GM12878 (cell line): ENCODE results near the gene SENP3. TPM values are rescaled to one million over a fixed set of nuclear protein-coding genes. Genes with fewer than 3 reads are reported as not detected.

Experiments used
- BACH1 ChIP-seq: fragments of 450-650 bp; IDR thresholded peaks from 2 replicates; pipeline ENCODE4 v1.6.1; 2017; ENCODE audit warnings: mild to moderate bottlenecking, borderline replicate concordance
- CBX3 ChIP-seq: fragments of 200-600 bp; sonication (generic); IDR thresholded peaks from 2 replicates; pipeline ENCODE4 v1.6.1; 2016; ENCODE audit warnings: low read depth, borderline replicate concordance
- ESRRA ChIP-seq: IDR thresholded peaks from 2 replicates; pipeline ENCODE4 v1.6.1; 2012; ENCODE audit warnings: mild to moderate bottlenecking, low read length, improper control_type of control experiment
- ETV6 ChIP-seq, 2 experiments: fragments of 450-650 bp in 1 of 2; IDR thresholded peaks in 1 of 2; conservative IDR thresholded peaks in 1 of 2; 2 replicates each; pipeline ENCODE4 v1.6.1; 2014; ENCODE audit warnings: antibody characterized with exemption in 1 of 2, borderline replicate concordance in 1 of 2, low read depth in 1 of 2, mild to moderate bottlenecking in 1 of 2, moderate library complexity in 1 of 2
- FOXK2 ChIP-seq: fragments of 450-650 bp; IDR thresholded peaks from 2 replicates; pipeline ENCODE4 v1.6.1; 2017; ENCODE audit warnings: mild to moderate bottlenecking, moderate library complexity
- GABPA ChIP-seq: IDR thresholded peaks from 2 replicates; pipeline ENCODE4 v1.6.1; 2014; ENCODE audit warnings: antibody characterized with exemption, low read depth, mild to moderate bottlenecking, inconsistent platforms
- JUND ChIP-seq: IDR thresholded peaks from 2 replicates; pipeline ENCODE4 v1.6.1; 2012; ENCODE audit warnings: low read depth, mild to moderate bottlenecking, low read length, improper control_type of control experiment, moderate library complexity
- MTA3 ChIP-seq: IDR thresholded peaks from 2 replicates; pipeline ENCODE4 v1.6.1; 2012; ENCODE audit warnings: low read length, inconsistent platforms, borderline replicate concordance
- MYB ChIP-seq: fragments of 150-350 bp; IDR thresholded peaks from 2 replicates; pipeline ENCODE4 v1.6.1; 2014; ENCODE audit warnings: mild to moderate bottlenecking, low read depth, low read length, borderline replicate concordance
- MYC ChIP-seq: IDR thresholded peaks from 2 replicates; pipeline ENCODE4 v1.6.1; 2011; ENCODE audit warnings: mild to moderate bottlenecking, low read length, moderate library complexity, inconsistent platforms; ENCODE audit not compliant: insufficient read depth, insufficient replicate concordance, insufficient read length, severe bottlenecking
- POLR2AphosphoS2 ChIP-seq: IDR thresholded peaks from 2 replicates; pipeline ENCODE4 v1.6.1; 2011; ENCODE audit warnings: low read depth, mild to moderate bottlenecking, low read length, improper control_type of control experiment, moderate library complexity
- RAD51 ChIP-seq: fragments of 450-650 bp; IDR thresholded peaks from 2 replicates; pipeline ENCODE4 v1.6.1; 2016; ENCODE audit warnings: moderate library complexity, mild to moderate bottlenecking, inconsistent platforms
- SREBF2 ChIP-seq: IDR thresholded peaks from 2 replicates; pipeline ENCODE4 v1.6.1; 2012; ENCODE audit warnings: mild to moderate bottlenecking, low read length
- STAT1 ChIP-seq: fragments of 450-650 bp; conservative IDR thresholded peaks from 2 replicates; pipeline ENCODE4 v1.6.1; 2014; ENCODE audit warnings: antibody characterized with exemption, mild to moderate bottlenecking
- STAT3 ChIP-seq: IDR thresholded peaks from 2 replicates; pipeline ENCODE4 v1.6.1; 2011; ENCODE audit warnings: low read depth, low read length, improper control_type of control experiment
- TCF12 ChIP-seq: IDR thresholded peaks from 2 replicates; pipeline ENCODE4 v1.6.1; 2011; ENCODE audit warnings: low read depth, mild to moderate bottlenecking, low read length
- ZNF622 ChIP-seq: fragments of 450-650 bp; IDR thresholded peaks from 2 replicates; pipeline ENCODE4 v1.6.1; 2017; ENCODE audit warnings: mild to moderate bottlenecking, inconsistent platforms
- polyA plus RNA-seq, 11 experiments: library from polyadenylated mRNA; depleted of rRNA in 4 of 11; unstranded in 6 of 11; stranded (reverse) in 5 of 11; fragments of >200 nt; fragmentation: Nextera tagmentation in 4 of 11; fragmentation: Illumina TruSeq in 1 of 11; extraction: Ambion mirVana in 4 of 11; extraction: Trizol in 1 of 11; gene quantifications; 1 replicate in 1 of 11; 2 replicates in 10 of 11; pipeline versions ENCODE4 v1.2.1 to v1.2.3, GENCODE V29; 2011 to 2016; ENCODE audit warnings: inconsistent platforms in 2 of 11, missing spikeins in 2 of 11, low read depth in 1 of 11
- total RNA-seq, 4 experiments: library from RNA; depleted of rRNA in 3 of 4; stranded (reverse); fragments of >200 nt in 3 of 4; fragmentation: Illumina TruSeq in 1 of 4; extraction: Trizol in 1 of 4; gene quantifications; 2 replicates each; pipeline versions ENCODE4 v1.2.1 to v1.2.3, GENCODE V29; 2013 to 2021
- TF ChIP-seq, protein P1 (sequence below): fragments of 450-650 bp; IDR thresholded peaks from 2 replicates; pipeline ENCODE4 v1.6.1; 2017; ENCODE audit warnings: antibody characterized with exemption, mild to moderate bottlenecking, moderate library complexity
- TF ChIP-seq, protein P2 (sequence below): fragments of 450-650 bp; formaldehyde crosslinking; IDR thresholded peaks from 2 replicates; pipeline ENCODE4 v1.4.0; 2022; ENCODE audit warnings: mild to moderate bottlenecking, moderate library complexity
- TF ChIP-seq, protein P3 (sequence below): fragments of 450-650 bp; IDR thresholded peaks from 2 replicates; pipeline ENCODE4 v1.6.1; 2017; ENCODE audit warnings: mild to moderate bottlenecking, moderate library complexity

The SENP3 gene
- total and polyA plus RNA-seq, 10 of the 15 experiments (the other 5 are each of a cell fraction or from before 2014, with no cell fraction given): 1.8 to 113 (median 72.3) TPM

DNA sequence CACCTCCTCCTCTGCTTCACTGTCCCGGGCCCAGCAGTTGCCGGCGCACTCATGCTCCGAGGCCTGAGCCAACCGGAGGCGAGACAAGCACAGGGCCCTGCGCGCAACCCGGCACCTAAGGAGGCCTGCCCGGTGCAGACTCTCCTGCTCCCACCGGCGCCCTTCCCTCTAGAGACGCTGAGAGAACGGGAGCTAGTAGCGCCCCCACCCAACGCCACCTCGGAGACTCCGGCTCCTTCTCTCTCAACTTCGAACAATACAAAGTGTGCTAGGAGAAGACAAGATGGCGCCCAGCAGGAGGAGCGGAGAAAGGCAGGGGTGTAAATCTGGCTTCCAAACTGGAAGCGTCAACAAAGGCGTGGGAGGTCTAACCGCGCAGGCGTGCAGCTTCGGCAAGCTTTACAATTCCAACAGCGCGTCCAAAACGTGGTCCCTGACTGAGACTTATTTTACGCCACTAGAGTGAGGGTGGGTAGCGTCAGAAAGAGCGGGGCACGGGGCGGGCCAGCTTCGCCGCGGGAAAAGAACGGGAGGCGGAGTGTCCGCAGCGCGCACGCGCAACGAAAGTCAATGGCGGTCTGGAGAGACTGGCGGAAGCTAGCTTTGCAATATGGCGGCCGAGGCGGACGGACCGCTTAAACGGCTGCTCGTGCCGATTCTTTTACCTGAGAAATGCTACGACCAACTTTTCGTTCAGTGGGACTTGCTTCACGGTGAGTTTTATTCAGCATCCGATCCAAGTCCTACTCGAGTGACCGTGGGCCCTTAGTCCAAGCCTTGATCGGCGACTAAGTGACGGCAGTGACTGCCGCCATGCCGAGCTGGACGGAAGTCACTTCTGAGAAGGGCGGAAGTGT lies 21.8 kb downstream of the SENP3 start, which contains the start of gene MPDU1 (continued):
- peak; percentile 43 for TF ChIP-seq MYC
- TF ChIP-seq RAD51: peak; percentile 60; the same call in 1 of the 2 replicates
- TF ChIP-seq JUND: no peak
- TF ChIP-seq, protein P1, sequence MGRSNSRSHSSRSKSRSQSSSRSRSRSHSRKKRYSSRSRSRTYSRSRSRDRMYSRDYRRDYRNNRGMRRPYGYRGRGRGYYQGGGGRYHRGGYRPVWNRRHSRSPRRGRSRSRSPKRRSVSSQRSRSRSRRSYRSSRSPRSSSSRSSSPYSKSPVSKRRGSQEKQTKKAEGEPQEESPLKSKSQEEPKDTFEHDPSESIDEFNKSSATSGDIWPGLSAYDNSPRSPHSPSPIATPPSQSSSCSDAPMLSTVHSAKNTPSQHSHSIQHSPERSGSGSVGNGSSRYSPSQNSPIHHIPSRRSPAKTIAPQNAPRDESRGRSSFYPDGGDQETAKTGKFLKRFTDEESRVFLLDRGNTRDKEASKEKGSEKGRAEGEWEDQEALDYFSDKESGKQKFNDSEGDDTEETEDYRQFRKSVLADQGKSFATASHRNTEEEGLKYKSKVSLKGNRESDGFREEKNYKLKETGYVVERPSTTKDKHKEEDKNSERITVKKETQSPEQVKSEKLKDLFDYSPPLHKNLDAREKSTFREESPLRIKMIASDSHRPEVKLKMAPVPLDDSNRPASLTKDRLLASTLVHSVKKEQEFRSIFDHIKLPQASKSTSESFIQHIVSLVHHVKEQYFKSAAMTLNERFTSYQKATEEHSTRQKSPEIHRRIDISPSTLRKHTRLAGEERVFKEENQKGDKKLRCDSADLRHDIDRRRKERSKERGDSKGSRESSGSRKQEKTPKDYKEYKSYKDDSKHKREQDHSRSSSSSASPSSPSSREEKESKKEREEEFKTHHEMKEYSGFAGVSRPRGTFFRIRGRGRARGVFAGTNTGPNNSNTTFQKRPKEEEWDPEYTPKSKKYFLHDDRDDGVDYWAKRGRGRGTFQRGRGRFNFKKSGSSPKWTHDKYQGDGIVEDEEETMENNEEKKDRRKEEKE: no peak
- TF ChIP-seq SREBF2: peak; percentile 83
- peak; percentile 79; the same call in 1 of the 2 replicates for TF ChIP-seq STAT1
- no peak for TF ChIP-seq MYB
- TF ChIP-seq ETV6 (conservative IDR thresholded peaks at IDR 0.05 in 1 of 2, IDR thresholded peaks at IDR 0.05 in 1 of 2; ENCODE audit: borderline replicate concordance in 1 of 2, low read depth in 1 of 2): peak in 1 of 2 experiments; percentile 15; a peak in 1 of 4 replicates
- no peak for TF ChIP-seq STAT3
- TF ChIP-seq MTA3: peak; percentile 92; the same call in 1 of the 2 replicates
- peak; percentile 37 for TF ChIP-seq BACH1
- no peak for TF ChIP-seq ESRRA
- peak; percentile 99 for TF ChIP-seq GABPA
- no peak for TF ChIP-seq CBX3
- TF ChIP-seq, protein P2, sequence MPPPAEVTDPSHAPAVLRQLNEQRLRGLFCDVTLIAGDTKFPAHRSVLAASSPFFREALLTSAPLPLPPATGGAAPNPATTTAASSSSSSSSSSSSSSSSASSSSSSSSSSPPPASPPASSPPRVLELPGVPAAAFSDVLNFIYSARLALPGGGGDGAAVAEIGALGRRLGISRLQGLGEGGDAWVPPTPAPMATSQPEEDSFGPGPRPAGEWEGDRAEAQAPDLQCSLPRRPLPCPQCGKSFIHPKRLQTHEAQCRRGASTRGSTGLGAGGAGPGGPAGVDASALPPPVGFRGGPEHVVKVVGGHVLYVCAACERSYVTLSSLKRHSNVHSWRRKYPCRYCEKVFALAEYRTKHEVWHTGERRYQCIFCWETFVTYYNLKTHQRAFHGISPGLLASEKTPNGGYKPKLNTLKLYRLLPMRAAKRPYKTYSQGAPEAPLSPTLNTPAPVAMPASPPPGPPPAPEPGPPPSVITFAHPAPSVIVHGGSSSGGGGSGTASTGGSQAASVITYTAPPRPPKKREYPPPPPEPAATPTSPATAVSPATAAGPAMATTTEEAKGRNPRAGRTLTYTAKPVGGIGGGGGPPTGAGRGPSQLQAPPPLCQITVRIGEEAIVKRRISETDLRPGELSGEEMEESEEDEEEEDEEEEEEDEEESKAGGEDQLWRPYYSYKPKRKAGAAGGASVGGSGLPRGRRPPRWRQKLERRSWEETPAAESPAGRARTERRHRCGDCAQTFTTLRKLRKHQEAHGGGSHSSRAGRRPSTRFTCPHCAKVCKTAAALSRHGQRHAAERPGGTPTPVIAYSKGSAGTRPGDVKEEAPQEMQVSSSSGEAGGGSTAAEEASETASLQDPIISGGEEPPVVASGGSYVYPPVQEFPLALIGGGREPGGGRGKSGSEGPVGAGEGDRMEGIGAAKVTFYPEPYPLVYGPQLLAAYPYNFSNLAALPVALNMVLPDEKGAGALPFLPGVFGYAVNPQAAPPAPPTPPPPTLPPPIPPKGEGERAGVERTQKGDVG (CRISPR knock-in tag): no peak
- TF ChIP-seq POLR2AphosphoS2: peak; percentile 85
- TF ChIP-seq ZNF622: no peak
- no peak for TF ChIP-seq FOXK2
- TF ChIP-seq, protein P3, sequence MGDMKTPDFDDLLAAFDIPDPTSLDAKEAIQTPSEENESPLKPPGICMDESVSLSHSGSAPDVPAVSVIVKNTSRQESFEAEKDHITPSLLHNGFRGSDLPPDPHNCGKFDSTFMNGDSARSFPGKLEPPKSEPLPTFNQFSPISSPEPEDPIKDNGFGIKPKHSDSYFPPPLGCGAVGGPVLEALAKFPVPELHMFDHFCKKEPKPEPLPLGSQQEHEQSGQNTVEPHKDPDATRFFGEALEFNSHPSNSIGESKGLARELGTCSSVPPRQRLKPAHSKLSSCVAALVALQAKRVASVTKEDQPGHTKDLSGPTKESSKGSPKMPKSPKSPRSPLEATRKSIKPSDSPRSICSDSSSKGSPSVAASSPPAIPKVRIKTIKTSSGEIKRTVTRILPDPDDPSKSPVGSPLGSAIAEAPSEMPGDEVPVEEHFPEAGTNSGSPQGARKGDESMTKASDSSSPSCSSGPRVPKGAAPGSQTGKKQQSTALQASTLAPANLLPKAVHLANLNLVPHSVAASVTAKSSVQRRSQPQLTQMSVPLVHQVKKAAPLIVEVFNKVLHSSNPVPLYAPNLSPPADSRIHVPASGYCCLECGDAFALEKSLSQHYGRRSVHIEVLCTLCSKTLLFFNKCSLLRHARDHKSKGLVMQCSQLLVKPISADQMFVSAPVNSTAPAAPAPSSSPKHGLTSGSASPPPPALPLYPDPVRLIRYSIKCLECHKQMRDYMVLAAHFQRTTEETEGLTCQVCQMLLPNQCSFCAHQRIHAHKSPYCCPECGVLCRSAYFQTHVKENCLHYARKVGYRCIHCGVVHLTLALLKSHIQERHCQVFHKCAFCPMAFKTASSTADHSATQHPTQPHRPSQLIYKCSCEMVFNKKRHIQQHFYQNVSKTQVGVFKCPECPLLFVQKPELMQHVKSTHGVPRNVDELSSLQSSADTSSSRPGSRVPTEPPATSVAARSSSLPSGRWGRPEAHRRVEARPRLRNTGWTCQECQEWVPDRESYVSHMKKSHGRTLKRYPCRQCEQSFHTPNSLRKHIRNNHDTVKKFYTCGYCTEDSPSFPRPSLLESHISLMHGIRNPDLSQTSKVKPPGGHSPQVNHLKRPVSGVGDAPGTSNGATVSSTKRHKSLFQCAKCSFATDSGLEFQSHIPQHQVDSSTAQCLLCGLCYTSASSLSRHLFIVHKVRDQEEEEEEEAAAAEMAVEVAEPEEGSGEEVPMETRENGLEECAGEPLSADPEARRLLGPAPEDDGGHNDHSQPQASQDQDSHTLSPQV: no peak
- TF ChIP-seq TCF12: no peak
